GM23248 (cell line): ENCODE measurements around the gene RAD54L2.
"Not testable (repeated sequence)": the region's sequence is repeated elsewhere in the genome, so short reads cannot be mapped to it uniquely, and the experiment has no call there.

Experiments used
- EZH2 ChIP-seq: fragments of 200-600 bp; sonication (generic); IDR thresholded peaks from 2 replicates; pipeline ENCODE4 v1.6.1; 2018; ENCODE audit warnings: antibody characterized with exemption, mild to moderate bottlenecking; ENCODE audit not compliant: insufficient read depth, poor library complexity, severe bottlenecking
- EZH2phosphoT487 ChIP-seq: fragments of 200-600 bp; sonication (generic); IDR thresholded peaks from 2 replicates; pipeline ENCODE4 v1.6.1; 2018; ENCODE audit warnings: antibody characterized with exemption, moderate library complexity, mild to moderate bottlenecking, low read depth; ENCODE audit not compliant: insufficient read depth

GRCh38 chr3:51520906-51521730 lies 17.4 kb upstream of the RAD54L2 start:
- not testable (repeated sequence) for TF ChIP-seq EZH2, EZH2phosphoT487
